Activated T-helper 2 cell treated with anti-CD3 and anti-CD28 coated beads, Interferon-gamma antibody, Interleukin-2, Interleukin-4, amounts not matched to agents 10 μg/mL and 5 μg/mL and 100 μg/mL, durations not matched to agents 14 hours and 24 hours and 36 hours (primary cell): ENCODE data around the gene CEP112. TPM values are rescaled to one million over a fixed set of nuclear protein-coding genes. Genes with fewer than 3 reads are reported as not detected.

Source experiments
- DNase-seq: peaks from one replicate; pipeline ENCODE4 v3.0.0; 2021; ENCODE audit warnings: low spot score
- H3K27ac Mint-ChIP-seq: one replicate; pipeline ENCODE4 v1.8.0; 2021; ENCODE audit warnings: mixed read lengths
- H3K27me3 Mint-ChIP-seq: one replicate; pipeline ENCODE4 v1.8.0; 2021; ENCODE audit warnings: low read depth, mixed read lengths
- H3K36me3 Mint-ChIP-seq: one replicate; pipeline ENCODE4 v1.8.0; 2021; ENCODE audit warnings: low read depth, mixed read lengths
- H3K4me1 Mint-ChIP-seq: one replicate; pipeline ENCODE4 v1.8.0; 2021; ENCODE audit warnings: low read depth, mixed read lengths
- H3K4me3 Mint-ChIP-seq: one replicate; pipeline ENCODE4 v1.8.0; 2021; ENCODE audit warnings: low read depth, mild to moderate bottlenecking, moderate library complexity, mixed read lengths
- H3K9me3 Mint-ChIP-seq: one replicate; pipeline ENCODE4 v1.8.0; 2021; ENCODE audit warnings: mixed read lengths
- intact Hi-C: fragments of 100-400 bp; cut with micrococcal nuclease; formaldehyde crosslinking; loops from one replicate; pipeline ENCODE4 v1.15.1; 2023
- total RNA-seq: library from RNA; stranded (reverse); gene quantifications from 2 replicates; pipeline ENCODE4 v1.2.3, GENCODE V29; 2022

Gene CEP112
- total RNA-seq, 1 donor from 2014 or later, result 0.66 TPM

DNA sequence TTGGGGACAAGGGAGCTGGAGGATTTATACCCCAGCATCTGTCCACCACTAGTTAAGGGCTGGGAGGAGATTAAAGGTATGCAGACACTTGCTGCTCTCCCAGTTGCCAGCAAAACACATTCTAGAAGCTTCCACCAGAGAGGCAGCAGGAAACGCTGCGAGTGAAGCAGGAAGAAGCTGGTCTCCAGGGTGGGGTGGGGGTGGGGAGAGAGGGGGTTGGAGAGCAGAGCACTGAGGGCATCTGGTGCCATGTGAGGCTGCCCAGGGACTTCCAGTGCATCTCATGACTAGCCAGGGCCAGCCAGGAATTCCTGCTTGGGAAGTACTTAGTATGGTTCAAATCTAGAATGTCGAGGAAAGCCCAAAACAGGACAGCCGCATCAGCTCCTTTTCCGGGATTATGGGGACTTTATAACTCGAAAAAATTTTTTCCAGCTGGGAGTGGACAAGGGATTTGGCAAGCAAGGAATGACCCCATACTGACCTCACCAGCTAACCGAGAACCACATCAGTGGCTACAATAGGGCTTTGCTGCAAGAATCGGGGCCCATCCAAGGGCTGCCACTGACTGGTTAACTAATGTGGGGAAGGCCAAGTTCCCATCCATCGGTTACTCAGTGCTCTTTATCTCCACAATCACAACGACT is 604.3 kb downstream of the CEP112 start:
- Mint-ChIP-seq H3K27me3 (no peaks in the 10 kb centered on the region), H3K4me3 (no peak overlapping the region), H3K36me3 (no peaks in the 10 kb centered on the region), H3K9me3 (no peaks in the 10 kb centered on the region), H3K4me1 (peaks cover 5% of the 10 kb centered on the region), H3K27ac (no peak overlapping the region)
- intact Hi-C loops, result no loop called here
- no peak for DNase-seq

DNA sequence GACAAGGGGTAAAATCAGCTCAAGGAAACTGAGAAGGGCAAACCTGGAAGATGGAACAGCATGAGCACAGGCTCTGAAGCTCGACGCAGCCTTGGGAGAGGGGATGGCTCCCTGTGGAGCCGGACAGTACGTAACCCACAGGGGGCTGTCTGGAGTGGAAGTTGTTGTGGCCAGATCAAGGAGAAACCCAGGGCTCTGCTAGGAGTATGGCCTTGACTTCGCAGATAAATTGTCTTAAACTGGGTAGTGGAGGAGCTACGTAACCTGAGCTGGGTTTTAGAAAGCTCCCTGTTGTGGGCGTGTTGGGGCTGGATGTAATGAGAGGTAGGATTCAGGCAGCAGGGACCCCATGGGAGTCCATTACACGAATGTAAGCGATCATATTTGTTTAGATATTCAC is 605.0 kb downstream of the CEP112 start:
- H3K4me1 Mint-ChIP-seq, result peaks cover 5% of the 10 kb centered on the region
- H3K4me3 Mint-ChIP-seq, result no peak overlapping the region
- no peaks in the 10 kb centered on the region for H3K27me3 Mint-ChIP-seq
- H3K9me3 Mint-ChIP-seq, result no peaks in the 10 kb centered on the region
- no peak for DNase-seq
- intact Hi-C loops, result no loop called here
- H3K36me3 Mint-ChIP-seq, result no peaks in the 10 kb centered on the region
- no peak overlapping the region for H3K27ac Mint-ChIP-seq

Other genes with a start within 250 kb of the CEP112 start
- not detected in 2 replicates for gene APOH, start 37.3 kb upstream of the CEP112 start, total RNA-seq
- gene PRKCA, start 110.5 kb upstream of the CEP112 start, total RNA-seq, result 268 and 272 TPM in 2 replicates